Neuronal stem cell (in vitro differentiated cells): ENCODE measurements around the gene MPP7.

Experiments used
- DNase-seq: peaks from one replicate; pipeline ENCODE4 v3.0.0-alpha.2; 2013; ENCODE audit warnings: low spot score
- H2AFZ ChIP-seq: one replicate; pipeline ENCODE4 v1.6.1; 2013; ENCODE audit warnings: mild to moderate bottlenecking, low read length, inconsistent platforms
- H2AK5ac ChIP-seq: 2 replicates; pipeline ENCODE4 v1.6.1; 2013; ENCODE audit warnings: low read depth, mild to moderate bottlenecking, inconsistent platforms, low read length, moderate library complexity, mixed read lengths
- H2BK120ac ChIP-seq: 2 replicates; pipeline ENCODE4 v1.6.1; 2013; ENCODE audit warnings: low read depth, mild to moderate bottlenecking, inconsistent platforms, low read length, moderate library complexity, mixed read lengths
- H2BK12ac ChIP-seq: one replicate; pipeline ENCODE4 v1.6.1; 2013; ENCODE audit warnings: low read length, inconsistent platforms
- H2BK15ac ChIP-seq: 2 replicates; pipeline ENCODE4 v1.6.1; 2013; ENCODE audit warnings: mild to moderate bottlenecking, low read length, inconsistent platforms, mixed read lengths
- H2BK5ac ChIP-seq: one replicate; pipeline ENCODE4 v1.6.1; 2013; ENCODE audit warnings: inconsistent platforms, mild to moderate bottlenecking, low read length, moderate library complexity
- H3K14ac ChIP-seq: one replicate; pipeline ENCODE4 v1.6.1; 2013; ENCODE audit warnings: low read length, inconsistent platforms
- H3K18ac ChIP-seq: 2 replicates; pipeline ENCODE4 v1.6.1; 2013; ENCODE audit warnings: low read length, inconsistent platforms
- H3K23ac ChIP-seq: 2 replicates; pipeline ENCODE4 v1.6.1; 2013; ENCODE audit warnings: low read depth, mild to moderate bottlenecking, mixed read lengths, low read length, inconsistent platforms; ENCODE audit not compliant: poor library complexity
- H3K27ac ChIP-seq: replicated peaks from 3 replicates; pipeline ENCODE4 v1.5.1; 2013; ENCODE audit warnings: low read length, inconsistent platforms
- H3K27me3 ChIP-seq, 3 experiments: 2 replicates each; pipeline ENCODE4 v1.6.1; 2013; ENCODE audit warnings: low read length in 3 of 3, mild to moderate bottlenecking in 2 of 3, inconsistent platforms in 1 of 3, low read depth in 1 of 3, mixed read lengths in 1 of 3, moderate library complexity in 1 of 3; ENCODE audit not compliant: control insufficient read depth in 3 of 3, insufficient read depth in 3 of 3
- H3K36me3 ChIP-seq, 2 donors: replicated peaks in 1 of 2; 2 replicates each; pipeline ENCODE4 v1.6.1; 2013; ENCODE audit warnings: low read length in 2 of 2; ENCODE audit not compliant: control insufficient read depth in 2 of 2, insufficient read depth in 2 of 2
- H3K4ac ChIP-seq: 2 replicates; pipeline ENCODE4 v1.6.1; 2013; ENCODE audit warnings: inconsistent platforms, mild to moderate bottlenecking, low read length, moderate library complexity
- H3K4me1 ChIP-seq, 2 donors: 1 replicate in 1 of 2; 2 replicates in 1 of 2; pipeline ENCODE4 v1.6.1; 2013; ENCODE audit warnings: low read length in 2 of 2, low read depth in 1 of 2; ENCODE audit not compliant: control insufficient read depth in 2 of 2, insufficient read depth in 1 of 2
- H3K4me2 ChIP-seq: one replicate; pipeline ENCODE4 v1.6.1; 2013; ENCODE audit warnings: mild to moderate bottlenecking, low read length, inconsistent platforms; ENCODE audit not compliant: insufficient read depth, poor library complexity, severe bottlenecking
- H3K4me3 ChIP-seq, 2 donors: 2 replicates each; pipeline ENCODE4 v1.5.1; 2013; ENCODE audit warnings: low read length in 2 of 2, mild to moderate bottlenecking in 2 of 2, inconsistent platforms in 1 of 2, moderate library complexity in 1 of 2
- H3K79me1 ChIP-seq: one replicate; pipeline ENCODE4 v1.6.1; 2013; ENCODE audit warnings: low read depth, mild to moderate bottlenecking, inconsistent platforms, low read length, moderate library complexity
- H3K9ac ChIP-seq: one replicate; pipeline ENCODE4 v1.6.1; 2013; ENCODE audit warnings: mild to moderate bottlenecking, low read depth, low read length, inconsistent platforms; ENCODE audit not compliant: poor library complexity
- H3K9me3 ChIP-seq, 2 donors: replicated peaks in 1 of 2; 2 replicates each; pipeline versions ENCODE3 to v1.6.1; 2013; ENCODE audit warnings: low read length in 2 of 2, mild to moderate bottlenecking in 2 of 2, inconsistent platforms in 1 of 2, low read depth in 1 of 2, mixed read lengths in 1 of 2, moderate library complexity in 1 of 2; ENCODE audit not compliant: control insufficient read depth in 2 of 2, insufficient read depth in 1 of 2
- H4K8ac ChIP-seq: one replicate; pipeline ENCODE4 v1.6.1; 2013; ENCODE audit warnings: low read depth, mild to moderate bottlenecking, inconsistent platforms, low read length, moderate library complexity
- H4K91ac ChIP-seq: one replicate; pipeline ENCODE4 v1.6.1; 2013; ENCODE audit warnings: low read length, low read depth, mild to moderate bottlenecking, inconsistent platforms; ENCODE audit not compliant: poor library complexity
- WGBS, 2 donors: extraction: QIAGEN DNeasy Blood & Tissue Kit; methylation state at CpG; one replicate each; pipeline ENCODE4 v1.1.7; 2013; ENCODE audit warnings: missing lambda C conversion rate in 2 of 2, mixed read lengths in 1 of 2; ENCODE audit not compliant: insufficient read length in 2 of 2, insufficient replicate concordance in 1 of 2; ENCODE audit errors: extremely low coverage in 2 of 2; 5-methylcytosine and 5-hydroxymethylcytosine counted together

Gene MPP7

DNA sequence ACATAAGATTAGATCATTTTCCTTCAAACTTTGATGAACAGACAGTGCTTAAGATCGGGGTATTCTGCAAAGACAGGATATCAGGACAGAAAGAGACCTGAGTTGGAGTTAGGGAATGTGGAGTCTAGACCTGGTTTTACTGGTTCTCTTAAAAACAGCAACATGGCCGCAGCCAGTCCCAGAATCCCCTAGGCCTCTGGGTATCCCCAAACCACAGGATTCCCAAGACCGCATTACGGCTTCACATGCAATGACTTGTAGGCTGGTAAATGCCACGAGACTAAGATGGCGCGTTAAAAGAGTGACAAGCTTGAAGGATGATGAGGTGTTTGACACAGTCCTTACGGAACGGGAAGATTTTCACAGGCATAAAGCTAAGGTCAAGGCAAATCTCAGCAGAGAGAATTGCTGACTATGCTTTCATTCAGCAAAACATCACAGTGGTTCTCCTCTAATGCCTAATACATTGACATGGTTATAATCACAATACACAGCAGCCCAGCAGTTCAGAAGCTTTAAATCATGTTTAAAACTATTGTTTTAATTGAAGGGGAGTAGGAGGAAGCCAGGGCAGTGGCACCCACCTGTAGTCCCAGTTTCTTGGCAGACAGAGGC lies 32.9 kb downstream of the MPP7 start:
- H3K18ac ChIP-seq = no peak overlapping the region
- H3K27ac ChIP-seq = no peak overlapping the region
- H2BK5ac ChIP-seq = no peak overlapping the region
- H4K91ac ChIP-seq = no peak overlapping the region
- H4K8ac ChIP-seq = no peak overlapping the region
- H2BK12ac ChIP-seq = no peak overlapping the region
- no peak overlapping the region for H3K23ac ChIP-seq
- no peak overlapping the region for H3K4me3 ChIP-seq
- H2AFZ ChIP-seq = no peak overlapping the region
- no peak overlapping the region for H3K14ac ChIP-seq
- no peaks in the 10 kb centered on the region for H3K79me1 ChIP-seq
- H3K4me1 ChIP-seq = no peaks in the 10 kb centered on the region
- H2BK15ac ChIP-seq = no peak overlapping the region
- no peaks in the 10 kb centered on the region for H3K36me3 ChIP-seq
- no peak overlapping the region for H2BK120ac ChIP-seq
- H2AK5ac ChIP-seq = no peak overlapping the region
- no peak overlapping the region for H3K9ac ChIP-seq
- no peak overlapping the region for H3K4ac ChIP-seq
- no peak for DNase-seq
- no CpG with 5 or more reads among the region's 9 CpGs for WGBS, 2 donors
- no peaks in the 10 kb centered on the region for H3K27me3 ChIP-seq
- H3K4me2 ChIP-seq = no peak overlapping the region
- H3K9me3 ChIP-seq = no peaks in the 10 kb centered on the region

DNA sequence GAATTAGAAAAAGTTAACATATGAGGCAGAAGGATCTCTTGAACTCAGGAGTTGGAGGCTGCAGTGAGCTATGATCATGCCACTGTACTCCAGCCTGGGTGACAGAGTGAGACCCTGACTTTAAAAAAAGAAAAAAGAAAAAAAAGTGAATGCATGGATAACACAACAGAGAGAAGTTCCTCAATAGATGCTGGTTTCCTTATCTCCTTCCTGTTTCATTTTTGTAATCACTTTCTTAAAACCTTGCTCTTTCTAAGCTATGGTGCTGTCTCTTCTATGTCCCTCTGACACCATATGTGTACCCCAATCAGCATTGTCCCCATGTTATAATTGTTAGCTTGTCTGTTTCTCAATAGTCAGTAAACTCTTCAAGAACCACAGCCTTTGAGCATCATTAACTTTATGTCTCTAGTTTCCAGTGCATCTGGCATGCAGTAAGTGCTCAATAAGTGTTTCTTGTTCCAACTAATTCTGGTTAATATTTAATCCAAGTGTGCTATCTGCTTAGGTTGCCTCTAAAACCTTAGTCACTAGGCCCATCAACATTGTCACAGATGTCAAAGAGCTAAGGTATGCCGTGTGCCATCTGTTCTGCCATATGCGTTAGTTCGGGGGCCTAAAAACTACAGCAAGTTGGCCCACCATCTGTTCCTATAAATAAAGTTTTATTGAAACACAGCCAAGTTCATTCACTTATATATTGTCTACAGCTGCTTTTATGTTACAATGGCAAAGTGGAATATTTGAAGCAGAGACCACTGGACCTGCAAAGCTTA lies 36.2 kb downstream of the MPP7 start:
- Histone ChIP-seq H2BK15ac (no peak overlapping the region), H2AK5ac (no peak overlapping the region), H2BK12ac (no peak overlapping the region), H4K8ac (no peak overlapping the region), H3K4me3 (no peak overlapping the region), H2BK5ac (no peak overlapping the region), H3K79me1 (no peaks in the 10 kb centered on the region), H3K9ac (no peak overlapping the region), H3K4me1 (no peaks in the 10 kb centered on the region), H2BK120ac (no peak overlapping the region), H3K27me3 (no peaks in the 10 kb centered on the region), H3K23ac (no peak overlapping the region), H4K91ac (no peak overlapping the region), H3K18ac (no peak overlapping the region), H3K36me3 (no peaks in the 10 kb centered on the region), H3K27ac (no peak overlapping the region), H2AFZ (no peak overlapping the region), H3K14ac (no peak overlapping the region), H3K4me2 (no peak overlapping the region), H3K4ac (no peak overlapping the region), H3K9me3 (no peaks in the 10 kb centered on the region)
- DNase-seq = no peak
- no CpG with 5 or more reads among the region's 3 CpGs for whole genome bisulfite sequencing, 2 donors

DNA sequence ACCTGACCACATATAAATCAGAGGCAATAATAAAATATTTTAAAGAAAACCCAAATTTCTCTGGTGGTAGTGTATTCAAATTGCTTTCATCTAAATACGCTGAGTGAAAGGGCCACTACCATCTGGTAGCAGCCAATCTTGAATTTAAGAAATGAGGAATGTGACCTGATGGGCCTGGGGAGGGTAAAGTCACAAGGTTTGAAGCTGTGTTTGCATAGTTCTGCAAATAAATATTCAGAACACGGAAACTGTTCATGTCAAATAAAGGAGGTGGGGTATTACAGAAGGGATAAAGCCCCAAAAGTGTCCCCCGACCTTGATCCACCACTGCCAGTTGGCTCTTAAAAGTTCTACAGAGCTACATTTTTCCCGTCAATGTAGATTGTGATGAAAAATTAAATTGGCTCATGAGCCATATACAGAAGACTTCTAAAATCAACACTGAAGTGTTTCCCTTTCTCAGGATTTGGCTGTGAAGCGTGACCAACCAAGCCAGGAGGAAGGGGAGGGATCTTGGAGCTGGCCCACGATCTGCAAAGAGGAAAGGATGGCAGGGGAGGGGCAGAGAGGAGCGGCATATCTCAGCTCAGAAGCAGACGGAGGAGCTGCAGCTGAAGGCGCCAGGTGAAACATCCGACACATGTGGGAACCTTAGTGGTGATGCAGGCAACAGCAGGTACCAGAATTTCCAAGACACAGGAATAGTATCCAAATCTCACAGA lies 39.6 kb downstream of the MPP7 start:
- no peak overlapping the region for H2AK5ac ChIP-seq
- no peak overlapping the region for H3K14ac ChIP-seq
- H4K8ac ChIP-seq = no peak overlapping the region
- H3K18ac ChIP-seq = no peak overlapping the region
- no peak overlapping the region for H3K4ac ChIP-seq
- no peak overlapping the region for H3K27ac ChIP-seq
- H2BK5ac ChIP-seq = no peak overlapping the region
- H3K27me3 ChIP-seq = no peaks in the 10 kb centered on the region
- no peaks in the 10 kb centered on the region for H3K79me1 ChIP-seq
- no peak overlapping the region for H3K9ac ChIP-seq
- no peak overlapping the region for H3K4me2 ChIP-seq
- no peak overlapping the region for H2BK12ac ChIP-seq
- peaks cover 0 to 1% of the 10 kb centered on the region in 2 donors for H3K4me1 ChIP-seq
- H3K23ac ChIP-seq = no peak overlapping the region
- no peak overlapping the region for H2AFZ ChIP-seq
- H4K91ac ChIP-seq = no peak overlapping the region
- no peak overlapping the region for H2BK120ac ChIP-seq
- no peaks in the 10 kb centered on the region for H3K36me3 ChIP-seq
- H2BK15ac ChIP-seq = no peak overlapping the region
- no peaks in the 10 kb centered on the region for H3K9me3 ChIP-seq
- DNase-seq = no peak
- no CpG with 5 or more reads among the region's 10 CpGs for WGBS, 2 donors
- H3K4me3 ChIP-seq = no peak overlapping the region

DNA sequence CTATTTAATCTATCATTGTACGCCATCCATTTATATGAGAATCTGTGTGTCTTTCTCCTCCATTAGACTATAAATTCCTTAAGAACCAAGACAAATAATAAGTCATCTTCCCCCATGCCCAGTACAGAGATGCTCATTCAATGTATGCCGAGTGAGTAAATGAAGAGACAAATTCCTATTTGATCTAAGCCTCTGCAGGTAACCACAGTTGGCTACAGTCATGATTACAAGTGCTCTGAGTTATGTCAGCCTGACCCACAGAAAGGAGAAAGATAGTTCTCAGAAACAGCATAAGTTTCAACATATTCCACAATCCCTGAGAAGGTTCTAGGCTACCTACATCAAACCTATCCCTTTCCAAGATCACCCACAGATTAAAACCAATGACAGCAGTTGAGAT lies 46.1 kb downstream of the MPP7 start:
- Histone ChIP-seq H2AFZ (no peak overlapping the region), H3K9me3 (no peaks in the 10 kb centered on the region), H3K4ac (no peak overlapping the region), H3K36me3 (no peaks in the 10 kb centered on the region), H2BK12ac (no peak overlapping the region), H3K27ac (no peak overlapping the region), H3K27me3 (peaks cover 0 to 6% (median 0%) of the 10 kb centered on the region in 3 experiments), H2BK5ac (no peak overlapping the region), H2BK120ac (no peak overlapping the region), H2AK5ac (no peak overlapping the region), H4K91ac (no peak overlapping the region), H3K18ac (no peak overlapping the region), H3K4me1 (peaks cover 0 to 1% of the 10 kb centered on the region in 2 donors), H2BK15ac (no peak overlapping the region), H3K4me3 (no peak overlapping the region), H3K79me1 (no peaks in the 10 kb centered on the region), H3K14ac (no peak overlapping the region), H3K4me2 (no peak overlapping the region), H4K8ac (no peak overlapping the region), H3K9ac (no peak overlapping the region), H3K23ac (no peak overlapping the region)
- no CpG with 5 or more reads among the region's 2 CpGs for WGBS, 2 donors
- no peak for DNase-seq
